Superior temporal gyrus (tissue), 1 donor: ENCODE data around the gene MSI2.

ENCODE experiments used
- DNase-seq: peaks from one replicate; pipeline ENCODE4 v3.0.0-alpha.2; 2016; ENCODE audit errors: extremely low spot score

The MSI2 gene

GRCh38 chr17:57408071-57408811 is 151.9 kb downstream of the MSI2 start:
- DNase-seq: no peak

- no peak for DNase-seq
These were observed 153.8 kb downstream of the MSI2 start for GRCh38 chr17:57410169-57410568.

GRCh38 chr17:57412520-57413096 is 156.3 kb downstream of the MSI2 start:
- DNase-seq: no peak

GRCh38 chr17:57413848-57414651 is 157.7 kb downstream of the MSI2 start:
- no peak for DNase-seq

GRCh38 chr17:57415751-57416207 is 159.5 kb downstream of the MSI2 start:
- peak; percentile 38 for DNase-seq

- DNase-seq: no peak
These were observed 160.0 kb downstream of the MSI2 start for GRCh38 chr17:57416369-57416768.

GRCh38 chr17:57417956-57418355 is 161.6 kb downstream of the MSI2 start:
- no peak for DNase-seq

GRCh38 chr17:57418463-57419246 is 162.3 kb downstream of the MSI2 start:
- DNase-seq: no peak

GRCh38 chr17:57419940-57420550 is 163.7 kb downstream of the MSI2 start:
- DNase-seq: no peak

- DNase-seq: no peak
These were observed 164.7 kb downstream of the MSI2 start for GRCh38 chr17:57420734-57421717.

GRCh38 chr17:57422574-57423164 is 166.3 kb downstream of the MSI2 start:
- DNase-seq: no peak

GRCh38 chr17:57423541-57423940 is 167.2 kb downstream of the MSI2 start:
- no peak for DNase-seq

GRCh38 chr17:57424273-57424672 is 167.9 kb downstream of the MSI2 start:
- no peak for DNase-seq

- DNase-seq: no peak
These were observed 168.5 kb downstream of the MSI2 start for GRCh38 chr17:57424777-57425188.

- no peak for DNase-seq
These were observed 169.1 kb downstream of the MSI2 start for GRCh38 chr17:57425431-57425830.

- no peak for DNase-seq
These were observed 169.9 kb downstream of the MSI2 start for GRCh38 chr17:57425903-57426880.

- DNase-seq: no peak
These were observed 173.6 kb downstream of the MSI2 start for GRCh38 chr17:57429966-57430365.

GRCh38 chr17:57431415-57431814 is 175.1 kb downstream of the MSI2 start:
- DNase-seq: no peak
